ENCODE results near the gene TRDN.
"Not testable (repeated sequence)": the region's sequence is repeated elsewhere in the genome, so short reads cannot be mapped to it uniquely, and the experiment has no call there.

Gene TRDN

DNA sequence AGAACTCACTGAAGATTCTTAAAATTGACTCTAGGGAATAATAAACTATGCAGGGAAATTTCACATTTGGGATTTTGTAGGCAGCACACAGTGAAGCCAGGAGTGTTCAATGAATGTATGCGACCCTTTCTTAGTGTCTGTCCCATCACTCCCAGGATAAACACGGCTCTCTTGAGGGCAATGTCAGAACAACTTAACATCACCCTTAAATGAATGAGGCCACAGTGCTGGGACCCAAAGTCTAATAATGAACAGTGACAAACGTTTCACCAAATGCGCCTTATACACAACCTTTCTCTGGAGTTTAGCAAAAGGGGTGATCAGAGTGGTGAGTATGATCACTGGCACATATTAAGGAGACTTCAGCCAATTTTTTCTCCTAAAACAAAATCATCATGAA, 403.4 kb downstream of the TRDN start:
- no peak for DNase-seq

DNA sequence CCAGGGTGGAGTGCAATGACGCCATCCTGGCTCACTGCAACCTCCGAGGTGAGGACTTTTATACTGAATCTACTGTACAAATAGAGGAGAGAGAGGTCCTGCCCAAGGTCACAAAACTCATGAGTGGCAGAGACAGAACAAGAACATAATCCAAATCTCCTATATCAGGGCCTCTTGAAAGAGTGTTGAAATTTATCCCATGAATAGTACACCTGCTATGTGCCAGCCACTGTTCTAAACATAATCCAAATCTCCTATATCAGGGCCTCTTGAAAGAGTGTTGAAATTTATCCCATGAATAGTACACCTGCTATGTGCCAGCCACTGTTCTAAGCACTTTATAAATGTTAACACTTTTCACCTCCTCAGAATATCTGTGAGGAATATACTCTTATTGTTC, 409.0 kb downstream of the TRDN start:
- DNase-seq: not testable (repeated sequence)

DNA sequence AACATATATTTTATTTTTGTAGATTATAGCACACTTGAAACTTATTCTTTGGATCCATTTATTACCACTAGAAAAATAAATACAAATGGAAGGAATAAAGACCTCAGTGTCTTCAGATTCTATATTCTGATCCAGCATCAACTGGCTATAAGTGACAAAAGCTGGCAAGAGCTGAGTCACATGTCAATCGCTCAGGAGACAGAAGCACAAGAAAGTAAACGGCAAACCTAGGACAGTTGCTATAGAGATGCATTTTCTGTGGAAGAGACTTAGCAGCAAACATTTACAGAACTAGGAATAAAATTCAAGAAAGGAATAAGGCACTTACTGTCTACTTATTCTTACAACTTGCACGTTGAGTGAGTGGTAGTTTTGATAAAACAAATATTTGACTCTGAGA, 410.4 kb downstream of the TRDN start:
- no peak for DNase-seq

DNA sequence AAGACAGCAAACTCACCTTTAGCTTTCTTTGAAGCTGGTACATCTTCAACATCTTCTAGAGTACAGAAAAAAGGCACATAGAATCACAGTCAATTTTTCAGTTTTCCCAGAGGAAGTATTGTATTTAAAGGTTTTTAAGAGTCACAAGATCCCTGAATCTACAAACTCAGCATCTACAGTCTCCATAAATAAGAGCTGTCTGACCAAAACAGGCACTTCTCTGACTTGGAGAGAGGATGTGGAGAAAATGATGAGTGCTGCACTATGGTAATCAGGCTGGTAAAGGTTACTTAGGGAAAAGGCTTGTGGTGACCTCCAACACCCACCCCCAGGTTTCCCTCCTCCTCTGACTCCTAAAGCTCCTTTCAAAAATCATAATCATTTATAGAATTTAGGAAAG, 412.7 kb downstream of the TRDN start:
- DNase-seq: no peak

DNA sequence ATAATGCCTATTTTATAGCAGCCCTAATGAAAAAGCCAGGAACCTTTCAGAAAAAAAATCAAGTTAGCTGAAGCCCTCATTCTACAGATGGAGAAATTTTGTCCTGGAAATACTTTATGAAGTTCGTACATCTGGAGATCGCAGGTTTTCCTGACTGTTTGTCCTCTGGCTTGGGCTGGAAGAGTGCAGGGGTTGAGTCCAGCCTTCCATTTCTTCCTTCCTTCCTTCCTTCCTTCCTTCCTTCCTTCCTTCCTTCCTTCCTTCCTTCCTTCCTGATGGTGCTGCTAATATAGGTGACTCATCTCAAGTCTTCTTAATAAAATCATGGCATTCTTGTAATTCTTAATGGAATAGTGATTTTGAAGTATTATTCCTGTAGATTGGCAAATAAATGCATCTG, 413.3 kb downstream of the TRDN start:
- DNase-seq: no peak

DNA sequence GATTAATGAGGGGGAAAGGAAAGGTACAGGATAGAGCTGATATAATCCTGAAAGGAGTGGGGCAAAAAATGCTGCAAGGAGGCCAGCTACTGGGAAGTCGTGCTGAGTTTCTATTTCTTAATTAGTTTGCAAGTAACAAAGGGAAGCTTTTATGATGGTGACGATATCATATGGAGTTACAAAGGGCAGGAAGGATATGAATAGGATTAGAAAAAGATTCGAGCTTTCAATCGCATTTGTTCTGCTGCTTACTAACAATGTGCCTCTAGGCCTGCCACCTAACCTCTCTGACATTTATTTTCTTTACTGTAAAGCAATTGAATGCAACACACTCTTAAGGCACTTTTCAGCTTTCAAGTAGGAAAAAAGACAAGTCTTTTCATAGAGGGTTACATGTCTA, 421.5 kb downstream of the TRDN start:
- DNase-seq: no peak

DNA sequence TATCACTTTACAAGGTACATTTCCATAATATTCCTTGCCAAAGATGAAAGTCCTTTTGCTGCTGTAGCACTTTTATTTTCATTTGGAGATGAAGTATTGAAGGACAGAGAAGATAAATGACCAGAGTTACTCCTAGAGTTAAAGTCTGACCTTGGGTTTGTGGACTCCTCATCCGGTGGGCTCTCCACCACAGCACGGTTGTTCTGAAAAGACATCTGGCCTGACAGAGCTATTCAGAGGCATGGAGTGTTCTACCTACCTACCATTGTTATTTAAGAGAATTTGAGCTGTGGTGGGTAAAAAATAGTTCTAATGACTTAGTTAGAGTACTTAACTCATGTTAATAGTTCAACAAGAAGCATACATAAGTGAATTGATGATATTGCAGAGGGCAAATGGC, 422.3 kb downstream of the TRDN start:
- no peak for DNase-seq

DNA sequence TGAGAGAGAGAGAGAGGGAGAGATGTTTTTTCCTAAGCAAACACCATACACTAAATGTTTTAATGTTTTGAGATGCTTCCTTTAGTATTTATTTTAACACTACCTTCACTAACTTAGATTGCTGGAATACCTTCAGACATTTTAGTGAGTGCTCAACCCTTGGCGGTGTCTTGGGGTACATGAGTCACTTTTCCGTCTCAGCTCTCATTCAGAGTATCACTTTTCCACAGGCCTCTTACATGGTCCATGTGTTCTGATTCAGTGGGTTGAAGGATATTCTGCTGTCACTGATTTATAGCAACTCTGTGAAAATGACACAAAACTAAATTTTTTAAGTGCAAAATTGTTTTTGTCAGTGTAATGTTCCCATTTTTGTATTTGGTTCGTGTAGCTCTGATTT, 422.8 kb downstream of the TRDN start:
- DNase-seq: no peak

DNA sequence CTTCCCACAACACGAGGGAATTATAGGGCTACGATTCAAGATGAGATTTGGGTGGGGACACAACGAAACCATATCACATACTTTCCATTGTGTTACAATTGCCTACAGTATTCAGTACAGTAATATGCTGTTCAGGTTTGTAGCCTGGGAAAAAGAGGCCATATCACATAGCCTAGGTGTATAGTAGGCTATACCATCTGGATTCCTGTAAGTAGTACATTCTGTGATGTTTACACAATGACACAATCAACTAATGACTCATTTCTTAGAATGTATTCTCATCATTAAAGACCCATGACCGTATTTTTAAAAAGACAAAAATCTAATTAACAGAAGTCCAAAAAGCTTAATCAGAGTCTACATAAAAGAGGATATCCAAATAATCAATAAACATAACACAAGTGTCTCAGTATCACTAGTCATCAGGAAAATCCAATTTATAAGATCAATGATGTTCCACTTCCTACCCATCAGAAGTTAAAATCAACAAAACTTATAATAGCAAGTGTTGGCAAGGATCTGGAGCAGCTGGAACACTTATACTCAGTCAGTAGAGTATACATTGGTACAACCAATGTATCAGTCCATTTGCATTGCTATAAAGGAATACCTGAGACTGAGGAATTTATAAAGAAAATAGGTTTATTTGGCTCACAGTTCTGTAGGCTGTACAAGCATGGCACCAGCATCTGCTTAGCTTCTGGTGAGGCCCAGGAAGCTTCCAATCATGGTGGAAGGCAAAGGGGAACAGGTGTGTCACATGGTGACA, 424.8 kb downstream of the TRDN start:
- no peak for DNase-seq

DNA sequence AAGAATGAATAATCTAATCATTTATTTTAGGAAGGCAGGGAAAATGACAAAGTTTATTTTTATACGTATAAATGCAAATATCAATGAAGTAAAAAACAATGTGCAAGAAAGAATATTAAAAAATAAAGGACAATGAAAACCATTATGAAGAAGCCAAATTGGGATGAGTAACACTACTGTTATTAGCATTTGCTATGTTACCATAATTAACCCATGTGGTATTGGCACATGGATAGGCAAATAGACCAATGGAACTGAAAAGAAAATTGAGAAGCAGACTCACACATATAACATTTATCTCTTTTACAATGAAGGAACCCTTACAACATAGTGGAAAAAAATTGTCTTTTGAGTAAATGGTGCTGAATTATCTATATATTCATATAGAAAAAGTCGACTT, 426.1 kb downstream of the TRDN start:
- no peak for DNase-seq

DNA sequence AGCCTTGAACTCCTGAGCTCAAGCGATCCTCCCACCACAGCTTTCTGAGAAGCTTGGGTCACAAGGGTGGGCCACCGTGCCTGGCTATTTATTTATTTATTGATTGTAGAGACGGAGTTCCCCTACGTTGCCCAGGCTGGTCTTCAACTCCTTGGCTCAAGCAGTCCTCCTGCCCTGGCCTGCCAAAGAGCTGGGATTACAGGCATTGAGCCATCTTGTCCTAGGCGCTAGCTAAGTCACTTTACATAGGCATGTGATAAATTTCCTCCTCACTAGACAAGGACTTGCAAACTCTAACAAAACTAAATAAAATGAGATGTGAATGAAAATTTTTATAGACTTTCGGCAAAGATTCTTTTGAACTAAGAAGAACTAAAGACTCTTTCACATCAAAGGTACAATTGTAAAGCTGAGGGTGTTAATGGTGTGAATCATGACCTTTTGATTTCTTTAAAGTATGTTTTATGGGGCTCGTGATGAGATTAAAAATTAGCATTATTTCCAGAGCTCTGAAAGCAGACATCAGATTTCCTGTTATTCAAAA, 428.7 kb downstream of the TRDN start:
- DNase-seq: no peak

DNA sequence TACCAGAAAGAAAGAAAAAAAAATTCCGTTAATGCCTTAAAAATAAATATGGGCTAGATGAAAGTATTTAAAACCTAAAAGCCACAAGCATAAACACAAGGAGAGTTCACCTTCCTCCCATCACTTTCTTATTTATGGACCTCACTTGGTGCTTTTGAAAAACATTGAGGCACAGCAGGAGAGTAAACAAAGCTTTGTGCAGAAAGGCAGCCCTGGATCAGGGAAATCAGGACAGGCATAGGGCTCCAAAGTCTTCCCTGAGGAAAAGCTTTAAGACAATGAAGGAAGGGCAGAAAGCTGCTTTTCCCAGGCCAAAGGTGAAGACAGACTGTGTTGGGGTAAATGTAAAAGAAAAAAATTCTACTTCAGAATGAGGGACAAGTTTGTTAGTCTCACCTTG, 432.8 kb downstream of the TRDN start:
- no peak for DNase-seq

DNA sequence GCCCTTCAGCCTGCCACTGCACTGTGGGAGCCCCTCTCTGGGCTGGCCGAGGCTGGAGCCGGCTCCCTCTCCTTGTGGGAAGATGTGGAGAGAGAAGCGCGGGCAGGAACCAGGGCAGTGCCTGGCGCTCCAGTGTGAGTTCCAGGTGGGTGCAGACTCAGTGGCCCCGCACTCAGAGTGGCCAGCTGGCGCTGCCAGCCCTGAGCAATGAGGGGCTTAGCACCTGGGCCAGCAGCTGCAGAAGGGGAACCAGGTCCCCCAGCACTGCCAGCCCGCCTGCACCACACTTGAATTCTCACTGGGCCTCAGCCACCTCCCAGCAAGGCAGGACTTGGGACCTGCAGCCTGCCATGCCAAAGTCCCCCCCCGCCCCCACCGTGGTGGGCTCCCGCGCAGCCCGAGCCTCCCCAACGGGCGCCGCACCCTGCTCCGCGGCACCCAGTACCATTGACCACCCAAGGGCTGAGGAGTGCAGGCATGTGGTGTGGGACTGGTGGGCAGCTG, 434.8 kb downstream of the TRDN start:
- DNase-seq: no peak

DNA sequence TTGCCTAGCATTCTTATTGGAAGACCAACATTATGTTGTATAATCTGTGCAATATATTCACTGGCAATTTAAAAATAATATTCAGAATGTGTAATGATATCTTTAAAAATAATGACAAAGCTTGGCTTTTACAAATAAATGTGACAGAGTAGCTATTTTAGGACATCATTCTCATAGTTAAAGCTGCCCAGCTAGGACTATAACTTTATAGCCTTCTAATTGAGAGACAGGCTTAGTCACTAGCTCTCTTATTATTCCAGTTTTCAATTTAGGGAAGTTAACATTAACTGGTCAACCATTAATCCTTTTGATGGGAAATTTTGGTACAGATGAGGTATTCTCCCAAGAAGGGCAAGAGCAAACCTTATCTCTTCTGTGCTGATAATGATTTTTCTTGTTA, 443.5 kb downstream of the TRDN start:
- no peak for DNase-seq

DNA sequence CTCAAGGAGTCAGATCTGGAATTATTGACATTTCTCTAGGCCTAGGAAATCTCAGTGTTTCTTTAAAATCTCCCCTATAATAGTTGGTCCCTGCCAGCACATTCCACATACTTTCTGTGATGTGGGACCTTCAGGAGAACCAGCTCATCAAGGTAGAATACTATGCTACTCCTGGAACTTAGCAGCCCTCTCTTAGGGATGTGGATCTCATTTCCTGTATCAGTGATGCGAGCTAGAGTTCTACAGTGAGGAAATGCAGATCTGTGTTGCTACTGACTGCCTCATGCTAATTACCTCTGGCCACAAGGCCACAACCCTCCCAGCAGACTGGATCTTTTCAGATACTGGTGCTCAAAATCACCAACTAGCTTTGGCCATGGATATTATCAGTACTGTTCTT, 446.9 kb downstream of the TRDN start:
- no peak for DNase-seq

DNA sequence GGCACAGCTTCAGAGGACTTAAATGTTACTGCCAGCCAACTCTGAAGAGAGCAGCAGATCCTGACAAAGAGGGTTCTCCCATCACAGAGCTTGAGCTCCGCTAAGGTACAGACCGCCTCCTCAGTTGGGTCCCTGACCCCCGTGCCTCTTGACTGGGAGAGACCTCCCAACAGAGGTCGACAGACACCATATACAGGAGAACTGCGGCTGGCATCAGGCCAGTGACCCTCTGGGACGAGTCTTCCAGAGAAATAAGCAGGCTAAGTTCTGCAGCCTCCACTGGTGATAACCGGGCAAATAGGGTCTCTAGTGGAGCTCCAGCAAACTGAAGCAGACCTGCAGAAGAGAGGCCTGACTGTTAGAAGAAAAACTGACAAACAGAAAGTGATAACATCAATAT, 453.8 kb downstream of the TRDN start:
- DNase-seq: no peak

DNA sequence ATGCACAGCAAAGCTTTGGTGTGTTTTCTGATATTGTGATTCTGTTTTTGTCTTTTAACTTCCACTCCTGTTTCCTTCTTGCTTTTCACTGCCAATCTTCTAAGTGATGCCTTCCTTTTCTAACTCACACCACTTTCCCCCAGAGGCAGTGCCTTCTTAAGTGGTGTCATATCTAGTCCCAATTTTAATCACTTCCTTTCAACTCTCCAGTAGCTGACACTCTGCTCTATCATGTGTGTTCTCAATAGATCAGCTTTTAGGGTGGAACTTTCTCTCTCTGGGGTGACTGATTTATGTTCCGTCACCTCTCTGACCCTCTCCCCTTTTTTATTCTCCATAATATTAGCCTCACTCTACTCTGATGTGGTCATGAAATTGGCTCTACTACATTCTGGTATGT, 460.0 kb downstream of the TRDN start:
- no peak for DNase-seq

DNA sequence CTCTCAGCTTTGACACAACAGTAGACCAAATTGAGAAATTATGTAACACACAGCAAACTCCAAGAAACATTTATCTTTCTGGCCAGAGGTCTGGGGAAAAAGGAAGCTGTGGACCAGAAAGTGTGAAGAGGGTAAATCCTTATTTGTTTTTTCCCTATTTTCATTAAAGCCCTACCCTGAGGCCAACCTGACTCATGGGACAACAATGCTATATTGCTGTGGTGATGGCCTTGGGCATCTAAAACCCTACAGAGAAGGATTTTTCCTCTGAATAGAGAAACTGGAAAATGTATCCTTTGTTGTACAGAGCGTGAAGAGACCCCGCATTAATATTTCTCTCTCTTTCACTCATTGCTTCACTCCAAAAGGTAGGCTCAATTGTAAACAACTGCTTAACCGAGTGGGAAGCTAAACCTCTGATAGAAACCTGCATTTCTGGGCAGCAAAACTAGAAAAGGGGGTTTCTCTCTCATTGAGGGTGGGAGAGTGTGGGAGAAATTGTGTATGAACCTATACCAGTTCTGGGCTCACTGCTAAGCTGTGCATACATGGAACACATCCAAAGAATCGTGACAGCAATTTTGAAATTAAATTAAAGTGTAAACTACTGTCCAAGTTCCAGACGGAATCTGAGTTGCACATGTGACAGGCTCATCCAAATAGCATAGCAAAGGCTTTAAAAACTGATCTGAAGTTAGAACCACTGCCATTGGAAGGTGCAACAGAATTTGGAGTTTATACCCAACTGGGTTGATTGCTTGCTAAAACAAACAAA, 465.2 kb downstream of the TRDN start:
- DNase-seq: no peak

DNA sequence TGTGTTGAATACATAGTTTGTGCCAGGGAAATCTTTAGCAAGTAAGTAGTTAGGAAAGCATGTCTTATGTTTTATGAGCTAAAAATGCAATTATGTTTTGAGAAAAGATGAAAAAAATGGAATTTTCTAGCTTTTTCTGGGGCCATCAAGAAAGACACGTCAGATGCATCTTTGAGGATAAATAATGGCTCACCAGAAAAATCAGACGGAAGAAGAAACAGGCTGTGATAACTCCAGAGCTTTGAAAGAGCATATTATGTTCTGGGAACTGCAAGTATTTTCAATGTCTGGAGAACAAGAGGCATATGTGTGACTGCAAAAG, 467.0 kb downstream of the TRDN start:
- DNase-seq: no peak

DNA sequence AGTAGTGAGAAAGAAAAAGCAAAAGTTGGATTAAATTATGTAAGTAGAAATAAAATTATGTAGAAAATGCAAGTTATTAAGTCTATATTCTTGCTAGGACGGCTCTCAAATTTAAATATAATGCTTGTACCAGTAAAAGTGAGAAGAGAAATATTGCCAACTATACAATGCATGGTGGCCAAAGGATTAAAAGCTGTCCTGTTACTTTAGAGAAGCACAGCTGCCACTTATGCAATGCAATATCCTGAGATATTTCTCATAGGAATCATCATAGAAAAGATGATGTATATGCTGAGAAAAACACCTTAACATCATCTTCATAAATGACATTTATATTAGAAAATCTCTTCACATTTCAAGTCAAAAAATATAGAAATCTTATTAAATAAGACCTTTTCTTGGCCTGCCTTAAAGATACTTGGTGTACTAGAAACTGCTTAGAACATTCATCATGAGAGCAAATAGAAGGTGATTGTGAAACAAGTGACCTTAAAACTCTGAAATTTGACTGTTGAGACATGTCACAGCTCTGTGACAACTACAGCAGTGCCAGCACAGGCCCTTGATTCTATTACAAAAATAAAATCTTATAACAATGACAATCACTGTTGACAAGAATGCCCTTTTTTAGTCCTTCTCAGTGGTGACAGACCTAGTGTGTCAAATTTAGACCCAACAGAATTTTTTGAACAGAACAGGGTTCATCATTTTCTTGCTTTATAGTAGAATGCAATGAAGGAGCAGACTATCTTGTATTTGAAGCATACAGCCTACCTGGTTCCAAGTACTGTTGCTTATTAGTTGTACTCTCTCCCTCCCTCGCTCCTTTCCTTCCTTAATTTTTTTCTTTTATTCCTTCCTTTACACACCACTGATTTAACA, 467.6 kb downstream of the TRDN start:
- no peak for DNase-seq

DNA sequence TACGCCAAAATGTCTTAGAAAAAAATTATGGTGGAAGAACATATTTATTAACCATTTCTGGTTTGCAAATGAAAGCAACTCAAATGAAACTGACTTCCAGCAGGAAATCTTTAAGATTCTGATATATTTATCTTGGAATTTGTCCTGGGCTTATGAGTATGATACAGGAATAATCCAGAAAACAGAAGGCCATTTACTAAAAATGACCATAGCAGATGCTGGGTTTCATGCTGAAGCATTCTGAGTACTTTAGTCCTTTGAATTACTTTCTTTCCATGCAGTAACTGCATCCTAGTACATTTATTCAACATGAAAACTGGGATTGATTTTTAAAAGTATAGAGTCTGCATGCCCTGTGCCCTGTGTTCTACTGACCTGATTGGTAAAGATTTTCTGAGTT, 468.3 kb downstream of the TRDN start:
- no peak for DNase-seq

Data from SHP77 treated with DMSO at 0.1 percent for 48 hours (cell line).